Stimulated activated CD4-positive, alpha-beta T cell treated with anti-CD3 and anti-CD28 coated beads, Interleukin-4, amount 100 ng/mL, for 4 hours (primary cell): ENCODE measurements around the gene KANSL1.
"Not testable (repeated sequence)": the region's sequence is repeated elsewhere in the genome, so short reads cannot be mapped to it uniquely, and the experiment has no call there.

ENCODE experiments used
- DNase-seq, 2 experiments: peaks; one replicate each; pipeline ENCODE4 v3.0.0-alpha.2; 2020

Gene KANSL1

GRCh38 chr17:46111236-46111635 is 82.0 kb downstream of the KANSL1 start:
- not testable (repeated sequence) for DNase-seq

- no peak for DNase-seq
Measured at GRCh38 chr17:46110219-46110618, 83.0 kb downstream of the KANSL1 start.

- no peak for DNase-seq
Measured at GRCh38 chr17:46109603-46110189, 83.5 kb downstream of the KANSL1 start.

- no peak for DNase-seq
Measured at GRCh38 chr17:46108550-46109110, 84.6 kb downstream of the KANSL1 start.

GRCh38 chr17:46108120-46108519 is 85.1 kb downstream of the KANSL1 start:
- no peak for DNase-seq

GRCh38 chr17:46106966-46107644 is 86.1 kb downstream of the KANSL1 start:
- no peak for DNase-seq

- not testable (repeated sequence) for DNase-seq
Measured at GRCh38 chr17:46102806-46103205, 90.4 kb downstream of the KANSL1 start.

- not testable (repeated sequence) for DNase-seq
Measured at GRCh38 chr17:46101785-46102617, 91.2 kb downstream of the KANSL1 start.

GRCh38 chr17:46100590-46100989 is 92.6 kb downstream of the KANSL1 start:
- no peak for DNase-seq

GRCh38 chr17:46099865-46100264 is 93.4 kb downstream of the KANSL1 start:
- no peak for DNase-seq

- DNase-seq = no peak
Measured at GRCh38 chr17:46097497-46097896, 95.7 kb downstream of the KANSL1 start.

- no peak for DNase-seq
Measured at GRCh38 chr17:46092991-46093390, 100.2 kb downstream of the KANSL1 start.

GRCh38 chr17:46090871-46091270 is 102.4 kb downstream of the KANSL1 start:
- no peak for DNase-seq

- no peak for DNase-seq
Measured at GRCh38 chr17:46089389-46089965, 103.8 kb downstream of the KANSL1 start.

GRCh38 chr17:46088595-46088994 is 104.6 kb downstream of the KANSL1 start:
- DNase-seq = no peak

GRCh38 chr17:46087871-46088270 is 105.4 kb downstream of the KANSL1 start:
- not testable (repeated sequence) for DNase-seq

- DNase-seq = no peak
Measured at GRCh38 chr17:46086821-46087220, 106.4 kb downstream of the KANSL1 start.

- DNase-seq = no peak
Measured at GRCh38 chr17:46085522-46085921, 107.7 kb downstream of the KANSL1 start.

- no peak for DNase-seq
Measured at GRCh38 chr17:46082257-46082656, 111.0 kb downstream of the KANSL1 start.

GRCh38 chr17:46081018-46081320 is 112.3 kb downstream of the KANSL1 start:
- no peak for DNase-seq

GRCh38 chr17:46080118-46081017 is 112.9 kb downstream of the KANSL1 start:
- no peak for DNase-seq

- DNase-seq = no peak
Measured at GRCh38 chr17:46078675-46079074, 114.6 kb downstream of the KANSL1 start.
